GM12891 (cell line): ENCODE data around the gene VAMP5.
"Not testable (repeated sequence)": the region's sequence is repeated elsewhere in the genome, so short reads cannot be mapped to it uniquely, and the experiment has no call there.

Source experiments
- DNase-seq: peaks from one replicate; pipeline ENCODE4 v3.0.0; 2011; ENCODE audit warnings: low spot score; ENCODE audit not compliant: insufficient read length
- FAIRE-seq: peaks from 2 replicates; lab custom pipeline; 2011; peaks lifted over from hg19 to GRCh38; lab: Jason Lieb, UNC
- PAX5 ChIP-seq: IDR thresholded peaks from 2 replicates; pipeline ENCODE4 v1.6.1; 2011; ENCODE audit warnings: low read length, moderate library complexity, mild to moderate bottlenecking; ENCODE audit not compliant: insufficient read depth, severe bottlenecking
- POLR2A ChIP-seq: IDR thresholded peaks from 2 replicates; pipeline ENCODE4 v1.6.1; 2011; ENCODE audit warnings: low read depth, low read length, control low read depth
- POLR2AphosphoS5 ChIP-seq: IDR thresholded peaks from 2 replicates; pipeline ENCODE4 v1.6.1; 2011; ENCODE audit warnings: low read depth, low read length, control low read depth
- POU2F2 ChIP-seq: IDR thresholded peaks from 2 replicates; pipeline ENCODE4 v1.6.1; 2011; ENCODE audit warnings: low read depth, mild to moderate bottlenecking, control low read depth, low read length, moderate library complexity
- SPI1 ChIP-seq: IDR thresholded peaks from 2 replicates; pipeline ENCODE4 v1.6.1; 2011; ENCODE audit warnings: low read depth, low read length, control low read depth
- TAF1 ChIP-seq: IDR thresholded peaks from 2 replicates; pipeline ENCODE4 v1.6.1; 2011; ENCODE audit warnings: low read depth, low read length, control low read depth

VAMP5 gene

DNA sequence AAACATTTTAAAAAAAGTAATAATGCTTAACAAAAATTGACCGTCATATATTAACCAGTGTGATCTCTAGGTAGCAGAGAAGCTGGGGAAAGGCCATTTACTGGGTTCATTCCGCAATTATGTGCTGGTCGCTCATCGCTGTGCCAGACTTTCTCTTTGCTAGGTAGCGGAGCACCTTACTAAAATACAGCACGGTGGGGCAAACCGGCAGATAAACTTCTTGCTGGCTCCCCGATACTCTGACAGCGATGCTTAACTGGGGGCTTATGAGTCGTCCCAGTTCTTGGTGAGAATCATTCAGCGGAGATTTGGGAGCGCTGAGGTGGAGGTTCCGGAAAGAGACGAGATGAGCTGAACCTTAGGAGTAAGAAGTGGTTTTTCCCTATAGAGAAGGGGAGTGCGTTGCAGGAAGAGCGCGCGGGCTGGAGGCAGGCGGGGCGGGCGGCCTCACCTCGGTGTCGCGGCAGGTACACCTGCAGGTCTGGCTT, 27.0 kb downstream of the VAMP5 start:
- FAIRE-seq (no peak), DNase-seq (no peak)
- TF ChIP-seq SPI1 (no peak), POLR2A (no peak), PAX5 (no peak), TAF1 (no peak), POU2F2 (no peak), POLR2AphosphoS5 (no peak)

- peak; percentile 96 for DNase-seq
- TF ChIP-seq POLR2AphosphoS5 (peak; percentile 89), POLR2A (peak; percentile 91), POU2F2 (peak; percentile 60), TAF1 (peak; percentile 78), SPI1 (0 out of 2 replicates have a peak, but pooled peaks have one; percentile 21), PAX5 (peak; percentile 60)
- peak; percentile 78 for FAIRE-seq
Measured at GRCh38 chr2:85611705-85612587, 27.7 kb downstream of the VAMP5 start, which contains the start of gene C2orf68. Gene C2orf68, minus strand, starts transcription at chr2:85612066. Its CDS starts 82 bp downstream, at chr2:85611984.

- TF ChIP-seq POU2F2 (no peak), POLR2AphosphoS5 (no peak), POLR2A (no peak), SPI1 (no peak)
- FAIRE-seq, result no peak
- DNase-seq, result no peak
Measured at GRCh38 chr2:85613717-85614515, 29.7 kb downstream of the VAMP5 start.

DNA sequence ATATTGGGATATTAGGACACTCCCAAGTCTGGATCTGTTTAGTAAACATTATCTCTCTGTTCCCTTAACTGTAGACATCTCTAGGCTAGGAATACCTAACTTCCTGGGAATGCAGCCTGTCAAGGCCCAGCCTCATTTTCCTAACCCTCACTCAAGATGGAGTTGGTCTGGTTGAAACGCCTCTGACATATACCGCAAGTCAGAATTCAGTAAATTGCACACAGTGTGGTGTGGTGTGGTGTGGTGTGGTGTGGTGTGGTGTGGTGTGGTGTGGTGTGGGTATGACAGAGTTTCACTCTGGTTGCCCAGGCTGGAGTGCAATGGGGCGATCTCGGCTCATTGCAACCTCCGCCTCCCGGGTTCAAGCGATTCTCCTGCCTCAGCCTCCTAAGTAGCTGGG, 30.5 kb downstream of the VAMP5 start:
- DNase-seq, result not testable (repeated sequence)

GRCh38 chr2:85615413-85615728, 31.1 kb downstream of the VAMP5 start:
- FAIRE-seq (no peak), DNase-seq (no peak)
- TF ChIP-seq POLR2AphosphoS5 (no peak), POLR2A (no peak), TAF1 (no peak), SPI1 (no peak), POU2F2 (no peak), PAX5 (no peak)

More for the DNA sequence above, 30.5 kb downstream of the VAMP5 start:
- FAIRE-seq, result not testable (repeated sequence)

GRCh38 chr2:85617723-85618122, 33.5 kb downstream of the VAMP5 start:
- not testable (repeated sequence) for FAIRE-seq, DNase-seq

GRCh38 chr2:85619617-85620016, 35.4 kb downstream of the VAMP5 start:
- TF ChIP-seq POLR2A, result no peak
- TF ChIP-seq POU2F2, result no peak
- no peak for TF ChIP-seq SPI1
- TF ChIP-seq TAF1, result no peak
- no peak for TF ChIP-seq PAX5
- no peak for TF ChIP-seq POLR2AphosphoS5
- FAIRE-seq, result no peak
- no peak for DNase-seq

DNA sequence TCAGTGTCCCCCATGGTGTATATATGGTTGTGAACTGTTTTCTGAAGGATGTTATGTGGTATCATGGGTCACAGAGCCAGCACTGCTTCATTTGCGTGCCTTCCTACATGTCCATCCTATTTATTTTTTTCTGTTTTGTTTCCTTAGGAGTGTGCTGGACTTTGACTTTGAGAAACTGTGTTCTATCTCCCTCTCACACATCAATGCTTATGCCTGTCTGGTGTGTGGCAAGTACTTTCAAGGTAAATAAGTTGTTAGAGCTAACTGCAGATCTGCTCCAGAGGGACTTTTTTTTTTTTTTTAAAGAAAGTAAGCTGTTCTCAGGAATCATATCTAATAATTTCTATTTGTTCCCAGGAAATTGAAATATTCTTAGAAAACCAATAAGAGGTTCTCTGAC, 37.1 kb downstream of the VAMP5 start:
- TF ChIP-seq POLR2A (no peak), SPI1 (no peak), POU2F2 (no peak), POLR2AphosphoS5 (no peak), PAX5 (no peak), TAF1 (no peak)

GRCh38 chr2:85623991-85624390, 39.8 kb downstream of the VAMP5 start:
- FAIRE-seq (no peak), DNase-seq (no peak)
- TF ChIP-seq PAX5 (no peak), POLR2AphosphoS5 (no peak), TAF1 (no peak), POLR2A (no peak), POU2F2 (no peak), SPI1 (no peak)

More for the DNA sequence above, 37.1 kb downstream of the VAMP5 start:
- DNase-seq, result no peak
- FAIRE-seq, result no peak

GRCh38 chr2:85628658-85629057, 44.4 kb downstream of the VAMP5 start:
- TF ChIP-seq SPI1 (peak; percentile 69), PAX5 (no peak), POLR2A (no peak), TAF1 (no peak), POU2F2 (no peak)
- FAIRE-seq, result no peak
- DNase-seq, result no peak
